ENCODE measurements around the gene NETO2. TPM values are rescaled to one million over a fixed set of nuclear protein-coding genes. Genes with fewer than 3 reads are reported as not detected.

Gene NETO2
- total RNA-seq, 1 donor from 2014 or later: 50.3 TPM

DNA sequence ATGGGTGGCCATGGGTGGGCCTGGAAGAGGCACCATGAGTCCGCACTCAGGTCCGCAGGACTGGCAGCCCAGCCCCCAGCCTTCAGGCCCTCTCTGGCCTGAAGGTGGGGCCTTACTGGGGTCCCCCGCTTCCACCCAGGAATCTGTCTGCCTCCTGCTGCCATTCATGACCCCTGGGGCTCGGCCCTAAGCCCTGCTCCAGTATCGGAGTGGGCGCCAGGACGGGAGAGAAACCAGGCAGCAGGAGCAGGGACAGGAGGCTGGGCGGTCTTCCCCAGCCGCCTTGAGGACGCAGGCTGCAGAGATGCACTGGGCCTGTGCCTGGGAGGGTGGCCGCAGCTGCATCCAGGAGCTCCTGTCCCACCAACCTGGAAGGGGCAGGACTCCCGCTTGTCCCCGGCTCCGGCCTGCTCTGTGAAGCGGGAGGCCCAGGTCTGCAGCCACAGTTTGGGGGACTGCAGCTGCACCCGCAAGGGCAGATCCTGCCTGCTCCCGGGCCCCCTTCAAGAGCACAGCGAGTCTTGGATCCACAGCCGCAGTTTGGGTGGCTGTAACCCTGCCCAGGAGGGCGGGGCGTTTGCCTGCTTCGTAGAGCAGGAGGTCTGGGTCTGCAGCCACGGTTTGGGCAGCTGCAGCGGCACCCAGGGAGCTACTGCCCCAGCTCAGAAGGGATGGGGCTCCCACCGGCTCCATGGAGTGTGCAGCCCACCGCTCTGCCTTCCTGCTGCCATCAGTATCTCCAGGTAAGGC is 88.4 kb downstream of the NETO2 start:
- no peak overlapping the region for H3K27ac Mint-ChIP-seq
- H3K27me3 Mint-ChIP-seq: no peaks in the 10 kb centered on the region
- TF ChIP-seq, protein P1, sequence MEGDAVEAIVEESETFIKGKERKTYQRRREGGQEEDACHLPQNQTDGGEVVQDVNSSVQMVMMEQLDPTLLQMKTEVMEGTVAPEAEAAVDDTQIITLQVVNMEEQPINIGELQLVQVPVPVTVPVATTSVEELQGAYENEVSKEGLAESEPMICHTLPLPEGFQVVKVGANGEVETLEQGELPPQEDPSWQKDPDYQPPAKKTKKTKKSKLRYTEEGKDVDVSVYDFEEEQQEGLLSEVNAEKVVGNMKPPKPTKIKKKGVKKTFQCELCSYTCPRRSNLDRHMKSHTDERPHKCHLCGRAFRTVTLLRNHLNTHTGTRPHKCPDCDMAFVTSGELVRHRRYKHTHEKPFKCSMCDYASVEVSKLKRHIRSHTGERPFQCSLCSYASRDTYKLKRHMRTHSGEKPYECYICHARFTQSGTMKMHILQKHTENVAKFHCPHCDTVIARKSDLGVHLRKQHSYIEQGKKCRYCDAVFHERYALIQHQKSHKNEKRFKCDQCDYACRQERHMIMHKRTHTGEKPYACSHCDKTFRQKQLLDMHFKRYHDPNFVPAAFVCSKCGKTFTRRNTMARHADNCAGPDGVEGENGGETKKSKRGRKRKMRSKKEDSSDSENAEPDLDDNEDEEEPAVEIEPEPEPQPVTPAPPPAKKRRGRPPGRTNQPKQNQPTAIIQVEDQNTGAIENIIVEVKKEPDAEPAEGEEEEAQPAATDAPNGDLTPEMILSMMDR (conservative IDR thresholded peaks at IDR 0.05): no peak
- H3K4me1 Mint-ChIP-seq (ENCODE audit: unreplicated experiment): no peaks in the 10 kb centered on the region
- H3K4me3 Mint-ChIP-seq: no peak overlapping the region
- no peak for DNase-seq (ENCODE audit: extremely low spot score, unreplicated experiment)
- H3K36me3 Mint-ChIP-seq: no peaks in the 10 kb centered on the region
- H3K9me3 Mint-ChIP-seq: no peaks in the 10 kb centered on the region

DNA sequence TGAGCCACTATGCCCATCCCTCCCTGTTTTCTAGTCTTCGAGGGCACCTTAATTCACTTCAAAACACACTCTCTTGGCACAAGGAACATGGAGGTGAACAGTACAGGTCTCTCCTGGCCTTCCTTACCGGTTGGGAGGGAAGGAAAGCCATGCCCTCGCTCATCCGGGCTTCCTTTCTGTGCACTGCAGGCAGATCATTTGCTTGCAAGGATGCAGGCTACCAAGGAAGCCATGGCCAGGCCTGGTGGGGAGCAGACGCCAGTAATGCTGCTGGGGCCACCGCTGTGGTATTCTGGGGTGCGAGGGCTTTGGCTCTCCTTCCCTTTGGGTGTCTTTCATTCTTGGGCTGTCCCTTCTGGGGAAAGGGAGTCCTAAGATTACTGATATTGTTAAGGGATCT is 89.4 kb downstream of the NETO2 start:
- no peaks in the 10 kb centered on the region for H3K36me3 Mint-ChIP-seq
- H3K4me1 Mint-ChIP-seq (ENCODE audit: unreplicated experiment): no peaks in the 10 kb centered on the region
- no peak for DNase-seq (ENCODE audit: extremely low spot score, unreplicated experiment)
- no peaks in the 10 kb centered on the region for H3K27me3 Mint-ChIP-seq
- no peak overlapping the region for H3K27ac Mint-ChIP-seq
- no peak overlapping the region for H3K4me3 Mint-ChIP-seq
- no peaks in the 10 kb centered on the region for H3K9me3 Mint-ChIP-seq
- TF ChIP-seq, protein P1 (conservative IDR thresholded peaks at IDR 0.05): no peak

DNA sequence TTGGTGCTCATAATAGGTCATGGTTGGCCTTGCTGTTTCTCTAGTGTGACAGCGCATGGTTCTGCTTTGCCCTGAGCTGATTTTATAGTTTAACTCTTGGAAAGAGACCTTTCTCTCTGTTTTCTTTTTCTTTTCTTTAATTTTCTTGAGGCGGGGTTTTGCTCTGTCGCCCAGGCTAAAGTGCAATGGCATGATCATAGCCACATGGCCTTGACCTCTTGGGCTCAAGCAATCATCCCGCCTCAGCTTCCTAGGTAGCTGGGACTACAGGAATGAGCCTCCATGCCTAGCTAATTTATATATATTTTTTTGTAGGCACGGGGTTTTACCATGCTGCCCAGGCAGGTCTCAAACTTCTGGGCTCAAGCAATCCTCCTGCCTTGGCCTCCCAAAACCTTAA is 89.8 kb downstream of the NETO2 start:
- H3K27ac Mint-ChIP-seq: no peak overlapping the region
- no peaks in the 10 kb centered on the region for H3K27me3 Mint-ChIP-seq
- no peak overlapping the region for H3K4me3 Mint-ChIP-seq
- no peaks in the 10 kb centered on the region for H3K36me3 Mint-ChIP-seq
- TF ChIP-seq, protein P1 (conservative IDR thresholded peaks at IDR 0.05): no peak
- no peaks in the 10 kb centered on the region for H3K4me1 Mint-ChIP-seq (ENCODE audit: unreplicated experiment)
- no peaks in the 10 kb centered on the region for H3K9me3 Mint-ChIP-seq
- no peak for DNase-seq (ENCODE audit: extremely low spot score, unreplicated experiment)

DNA sequence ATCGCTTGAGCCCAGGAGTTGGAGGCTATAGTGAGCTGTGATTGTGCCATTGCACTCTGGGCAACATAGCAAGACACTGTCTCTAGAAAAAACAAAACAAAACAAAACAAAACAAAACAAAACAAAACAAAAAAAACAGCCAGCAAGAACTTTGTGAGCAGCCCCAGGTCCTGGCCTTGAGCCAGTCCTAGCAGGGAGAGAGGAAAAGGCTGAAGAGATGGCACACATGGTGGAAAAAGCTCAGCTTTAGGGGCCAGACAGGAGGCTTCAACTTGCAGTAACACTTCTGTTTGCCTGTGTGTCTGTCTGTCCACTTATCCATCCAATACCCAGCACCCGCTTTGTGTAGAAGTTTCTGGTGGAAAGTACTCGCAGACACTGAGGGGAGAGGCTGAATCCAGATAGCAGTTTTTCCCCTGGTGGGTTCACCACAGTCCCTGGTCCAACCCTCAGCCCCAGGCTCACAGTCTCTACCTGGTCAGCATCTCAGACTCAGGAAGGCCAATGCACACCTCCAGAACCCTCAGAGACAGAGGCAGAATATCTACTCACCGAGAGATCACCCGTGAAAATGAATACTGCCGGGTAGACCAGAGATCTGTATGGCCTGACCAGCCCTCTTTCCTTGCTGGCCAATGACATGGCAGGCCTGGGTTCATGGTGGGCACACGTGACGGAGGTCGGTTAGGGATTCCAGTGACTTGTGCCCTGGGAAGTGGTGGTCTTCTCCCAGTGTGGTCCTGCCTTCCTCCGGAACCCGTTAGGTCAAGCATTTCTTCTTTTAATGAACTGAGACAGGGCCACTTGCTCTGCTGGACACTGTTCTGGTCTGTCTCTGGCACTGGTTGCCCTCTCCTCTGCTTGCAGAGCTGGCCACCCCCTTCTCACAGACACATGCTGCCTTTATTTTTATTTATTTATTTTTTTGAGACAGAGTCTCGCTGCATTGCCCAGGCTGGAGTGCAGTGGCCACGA is 90.8 kb downstream of the NETO2 start:
- Mint-ChIP-seq H3K36me3 (no peaks in the 10 kb centered on the region), H3K4me3 (no peak overlapping the region), H3K9me3 (no peaks in the 10 kb centered on the region), H3K27ac (no peak overlapping the region), H3K27me3 (no peaks in the 10 kb centered on the region), H3K4me1 (ENCODE audit: unreplicated experiment) (no peaks in the 10 kb centered on the region)
- TF ChIP-seq, protein P1 (conservative IDR thresholded peaks at IDR 0.05): no peak
- no peak for DNase-seq (ENCODE audit: extremely low spot score, unreplicated experiment)

DNA sequence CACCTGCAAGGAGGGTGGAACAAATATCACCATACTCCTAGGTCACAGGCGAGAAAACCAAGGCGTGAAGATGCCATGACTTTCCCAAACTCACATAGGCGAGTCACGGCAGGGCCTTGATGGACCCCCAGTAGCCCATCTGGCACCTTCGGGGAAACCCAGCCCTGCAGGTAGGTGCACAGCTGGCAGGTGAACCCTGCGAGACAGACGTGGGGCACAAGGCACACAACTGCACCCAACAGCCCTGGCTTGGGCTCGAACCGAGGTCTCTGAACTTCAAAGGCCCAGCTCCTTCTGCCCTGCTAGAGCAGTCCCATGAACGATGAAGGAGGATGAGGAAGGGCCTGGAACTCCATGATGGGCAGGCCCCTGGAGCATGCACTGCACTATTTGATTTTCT is 92.7 kb downstream of the NETO2 start:
- Mint-ChIP-seq H3K36me3 (no peaks in the 10 kb centered on the region), H3K4me3 (no peak overlapping the region), H3K4me1 (ENCODE audit: unreplicated experiment) (no peaks in the 10 kb centered on the region), H3K27me3 (no peaks in the 10 kb centered on the region), H3K27ac (no peak overlapping the region), H3K9me3 (no peaks in the 10 kb centered on the region)
- no peak for DNase-seq (ENCODE audit: extremely low spot score, unreplicated experiment)
- TF ChIP-seq, protein P1 (conservative IDR thresholded peaks at IDR 0.05): no peak
